Astrocyte of the spinal cord (primary cell): ENCODE measurements around the gene TMPRSS9.
"Not testable (repeated sequence)": the region's sequence is repeated elsewhere in the genome, so short reads cannot be mapped to it uniquely, and the experiment has no call there.

Experiments
- DNase-seq: peaks from one replicate; pipeline ENCODE4 v3.0.0; 2011; ENCODE audit warnings: low read depth, low spot score
- H3K4me3 ChIP-seq: 2 replicates; pipeline ENCODE4 v1.5.1; 2011; ENCODE audit warnings: low read depth, mild to moderate bottlenecking, low read length, moderate library complexity
- CTCF ChIP-seq: IDR thresholded peaks from 2 replicates; pipeline ENCODE4 v1.5.1; 2012; ENCODE audit warnings: low read depth, mild to moderate bottlenecking, low read length, inconsistent platforms
- in situ Hi-C: cut with HindIII; loops from 2 replicates; pipeline ENCODE4 v1.10.0; 2017; ENCODE audit warnings: low sequenced_read_pairs

TMPRSS9 gene

GRCh38 chr19:2469102-2469914 lies 109.2 kb downstream of the TMPRSS9 start:
- no peak overlapping the region for H3K4me3 ChIP-seq
- in situ Hi-C loops = no loop called here
- peak; percentile 81 for DNase-seq

GRCh38 chr19:2469915-2470200 lies 109.8 kb downstream of the TMPRSS9 start:
- H3K4me3 ChIP-seq, in situ Hi-C loops, DNase-seq: not testable (repeated sequence)

More at GRCh38 chr19:2469102-2469914, 109.2 kb downstream of the TMPRSS9 start:
- TF ChIP-seq CTCF = no peak

GRCh38 chr19:2474232-2475017 lies 114.4 kb downstream of the TMPRSS9 start:
- TF ChIP-seq CTCF = peak; percentile 86
- H3K4me3 ChIP-seq = peak overlapping the region; percentile 95
- DNase-seq = peak; percentile 92
- in situ Hi-C loops = no loop called here

GRCh38 chr19:2475018-2475701 lies 115.1 kb downstream of the TMPRSS9 start:
- DNase-seq = peak; percentile 73
- TF ChIP-seq CTCF = no peak
- H3K4me3 ChIP-seq = peak overlapping the region; percentile 95
- in situ Hi-C loops = no loop called here
